H1 (cell line): ENCODE results near the gene FCER2. TPM values are rescaled to one million over a fixed set of nuclear protein-coding genes. Genes with fewer than 3 reads are reported as not detected.

Experiments
- CTCF ChIA-PET: fragments of 300-600 bp; sonication (Branson Sonifier 250); formaldehyde crosslinking; loops from one replicate; lab custom pipeline; 2021; ENCODE audit not compliant: partially characterized antibody; lab: Charles Lee
- POLR2A ChIA-PET: fragments of 300-600 bp; sonication (Branson Sonifier 250); formaldehyde crosslinking; loops from one replicate; lab custom pipeline; 2021; ENCODE audit warnings: inconsistent platforms; ENCODE audit not compliant: partially characterized antibody; lab: Charles Lee
- DNase-seq, 2 experiments: peaks; one replicate each; pipeline versions ENCODE4 v3.0.0 to v3.0.0-alpha.2; 2010 to 2022; ENCODE audit warnings: low spot score in 2 of 2, low read depth in 1 of 2, mixed read lengths in 1 of 2
- FAIRE-seq: peaks from 2 replicates; lab custom pipeline; 2011; peaks lifted over from hg19 to GRCh38; lab: Jason Lieb, UNC
- H2AFZ ChIP-seq: 2 replicates; pipeline ENCODE4 v1.8.1; 2012; ENCODE audit warnings: low read length, inconsistent platforms
- H2AK5ac ChIP-seq: 2 replicates; pipeline ENCODE4 v1.6.1; 2013; ENCODE audit warnings: low read depth, low read length
- H2BK120ac ChIP-seq: replicated peaks from 2 replicates; pipeline ENCODE3; 2013; ENCODE audit warnings: low read depth, low read length, inconsistent platforms
- H2BK12ac ChIP-seq: 2 replicates; pipeline ENCODE4 v1.6.1; 2013; ENCODE audit warnings: low read depth, low read length
- H2BK15ac ChIP-seq: 2 replicates; pipeline ENCODE4 v1.6.1; 2013; ENCODE audit warnings: low read length
- H2BK20ac ChIP-seq: 2 replicates; pipeline ENCODE4 v1.6.1; 2013; ENCODE audit warnings: low read length
- H2BK5ac ChIP-seq: 2 replicates; pipeline ENCODE4 v1.6.1; 2013; ENCODE audit warnings: low read depth, low read length
- H3K14ac ChIP-seq: 2 replicates; pipeline ENCODE4 v1.6.1; 2013; ENCODE audit warnings: inconsistent platforms; ENCODE audit not compliant: insufficient read length
- H3K18ac ChIP-seq: 2 replicates; pipeline ENCODE4 v1.6.1; 2013; ENCODE audit warnings: low read length; ENCODE audit errors: extremely low read depth
- H3K23ac ChIP-seq: 2 replicates; pipeline ENCODE4 v1.6.1; 2013; ENCODE audit warnings: inconsistent platforms; ENCODE audit not compliant: insufficient read length
- H3K23me2 ChIP-seq: 2 replicates; pipeline ENCODE4 v1.6.1; 2013; ENCODE audit warnings: low read depth, low read length
- H3K27ac ChIP-seq: 2 replicates; pipeline ENCODE4 v1.6.1; 2011; ENCODE audit warnings: low read depth, low read length, inconsistent platforms
- H3K27me3 ChIP-seq, 4 experiments: replicated peaks in 1 of 4; 1 replicate in 1 of 4; 2 replicates in 3 of 4; pipeline versions ENCODE4 v1.6.1 to v1.8.1; 2011 to 2013; ENCODE audit warnings: low read length in 3 of 4, mild to moderate bottlenecking in 3 of 4, inconsistent platforms in 2 of 4, mixed read lengths in 2 of 4, moderate library complexity in 1 of 4; ENCODE audit not compliant: control insufficient read depth in 3 of 4, insufficient read depth in 3 of 4; ENCODE audit errors: extremely low read depth in 1 of 4
- H3K36me3 ChIP-seq, 4 experiments: 2 replicates each; pipeline versions ENCODE4 v1.6.1 to v1.8.1; 2011 to 2013; ENCODE audit warnings: mild to moderate bottlenecking in 4 of 4, low read length in 3 of 4, moderate library complexity in 2 of 4, control low read depth in 1 of 4, inconsistent platforms in 1 of 4; ENCODE audit not compliant: insufficient read depth in 4 of 4, control insufficient read depth in 2 of 4
- H3K4ac ChIP-seq: replicated peaks from 2 replicates; pipeline ENCODE3; 2013; ENCODE audit warnings: low read length, low read depth, mixed read lengths, inconsistent platforms; ENCODE audit not compliant: insufficient read length
- H3K4me1 ChIP-seq, 4 experiments: replicated peaks in 1 of 4; 1 replicate in 1 of 4; 2 replicates in 3 of 4; pipeline versions ENCODE4 v1.6.1 to v1.8.1; 2011 to 2013; ENCODE audit warnings: low read length in 3 of 4, inconsistent platforms in 2 of 4, mixed read lengths in 1 of 4; ENCODE audit not compliant: insufficient read depth in 4 of 4, control insufficient read depth in 3 of 4
- H3K4me2 ChIP-seq, 2 experiments: 2 replicates each; pipeline versions ENCODE4 v1.6.1 to v1.8.1; 2011 to 2013; ENCODE audit warnings: low read depth in 2 of 2, low read length in 2 of 2, control low read depth in 1 of 2, inconsistent platforms in 1 of 2, mild to moderate bottlenecking in 1 of 2; ENCODE audit not compliant: insufficient read depth in 1 of 2
- H3K4me3 ChIP-seq, 4 experiments: fragments of 200-600, 300-600 bp in 1 of 4; sonication (generic), shearing (Covaris generic), sonication (Bioruptor Twin) in 1 of 4; 2 replicates each; pipeline versions ENCODE4 v1.5.1 to v1.8.1; 2011 to 2016; ENCODE audit warnings: low read length in 4 of 4, low read depth in 3 of 4, control low read depth in 2 of 4, inconsistent platforms in 2 of 4, mild to moderate bottlenecking in 2 of 4, mixed read lengths in 1 of 4, moderate library complexity in 1 of 4; ENCODE audit not compliant: insufficient read depth in 2 of 4; ENCODE audit errors: extremely low read depth in 1 of 4
- H3K56ac ChIP-seq: replicated peaks from 2 replicates; pipeline ENCODE3; 2013; ENCODE audit warnings: low read depth, mild to moderate bottlenecking, mixed read lengths, low read length, inconsistent platforms; ENCODE audit not compliant: insufficient read length
- H3K79me1 ChIP-seq: 2 replicates; pipeline ENCODE4 v1.6.1; 2013; ENCODE audit warnings: low read depth, low read length, control low read depth
- H3K79me2 ChIP-seq, 2 experiments: 2 replicates each; pipeline versions ENCODE4 v1.6.1 to v1.8.1; 2012 to 2013; ENCODE audit warnings: low read length in 2 of 2, mild to moderate bottlenecking in 2 of 2, inconsistent platforms in 1 of 2; ENCODE audit not compliant: insufficient read depth in 2 of 2, control insufficient read depth in 1 of 2
- H3K9ac ChIP-seq, 4 experiments: replicated peaks in 1 of 4; 1 replicate in 1 of 4; 2 replicates in 3 of 4; pipeline versions ENCODE4 v1.6.1 to v1.8.1; 2011 to 2013; ENCODE audit warnings: low read depth in 3 of 4, low read length in 3 of 4, control low read depth in 2 of 4, mild to moderate bottlenecking in 2 of 4, moderate library complexity in 2 of 4, inconsistent platforms in 1 of 4; ENCODE audit errors: extremely low read depth in 1 of 4
- H3K9me3 ChIP-seq, 2 experiments: 2 replicates each; pipeline versions ENCODE4 v1.6.1 to v1.8.1; 2012 to 2013; ENCODE audit warnings: mild to moderate bottlenecking in 2 of 2, moderate library complexity in 2 of 2, control low read depth in 1 of 2, inconsistent platforms in 1 of 2, low read depth in 1 of 2, low read length in 1 of 2, mixed read lengths in 1 of 2; ENCODE audit not compliant: insufficient read depth in 2 of 2
- H4K20me1 ChIP-seq, 2 experiments: replicated peaks in 1 of 2; 2 replicates each; pipeline versions ENCODE3 to v1.8.1; 2011 to 2013; ENCODE audit warnings: inconsistent platforms in 2 of 2, low read length in 2 of 2, mild to moderate bottlenecking in 1 of 2; ENCODE audit not compliant: insufficient read depth in 2 of 2, control insufficient read depth in 1 of 2
- H4K5ac ChIP-seq: 2 replicates; pipeline ENCODE4 v1.6.1; 2013; ENCODE audit warnings: low read length, low read depth, mixed read lengths, inconsistent platforms; ENCODE audit not compliant: insufficient read length
- H4K8ac ChIP-seq: 2 replicates; pipeline ENCODE4 v1.8.0; 2013; ENCODE audit warnings: mild to moderate bottlenecking, moderate library complexity, low read length, inconsistent platforms; ENCODE audit not compliant: insufficient read depth; ENCODE audit errors: extremely low read depth
- H4K91ac ChIP-seq: replicated peaks from 2 replicates; pipeline ENCODE3; 2013; ENCODE audit warnings: low read length, mixed read lengths, inconsistent platforms; ENCODE audit not compliant: insufficient read length
- ATF3 ChIP-seq: IDR thresholded peaks from 2 replicates; pipeline ENCODE4 v1.6.1; 2011; ENCODE audit warnings: low read depth, mild to moderate bottlenecking, low read length; ENCODE audit not compliant: insufficient read depth
- CBX8 ChIP-seq: fragments of 300-800, 300-1000 bp; sonication (generic); IDR thresholded peaks from 2 replicates; pipeline ENCODE4 v1.7.1; 2016; ENCODE audit warnings: low read depth, low read length, borderline replicate concordance
- GTF2F1 ChIP-seq: IDR thresholded peaks from 2 replicates; pipeline ENCODE4 v1.6.1; 2012; ENCODE audit warnings: low read depth, low read length, improper control_type of control experiment, borderline replicate concordance
- HDAC2 ChIP-seq, 2 experiments: fragments of 300-600 bp in 1 of 2; sonication (generic) in 1 of 2; IDR thresholded peaks; 2 replicates each; pipeline ENCODE4 v1.6.1; 2011 to 2012; ENCODE audit warnings: low read depth in 2 of 2, low read length in 2 of 2, mild to moderate bottlenecking in 2 of 2, moderate library complexity in 2 of 2, borderline replicate concordance in 1 of 2, inconsistent platforms in 1 of 2
- KDM1A ChIP-seq: fragments of 200-600, 300-600 bp; sonication (generic); IDR thresholded peaks from 2 replicates; pipeline ENCODE4 v1.7.1; 2016; ENCODE audit warnings: mild to moderate bottlenecking, low read length, borderline replicate concordance
- MAX ChIP-seq: IDR thresholded peaks from 2 replicates; pipeline ENCODE4 v1.6.1; 2012; ENCODE audit warnings: inconsistent platforms
- NRF1 ChIP-seq: IDR thresholded peaks from 2 replicates; pipeline ENCODE4 v1.6.1; 2011; ENCODE audit warnings: mild to moderate bottlenecking, low read depth, low read length, improper control_type of control experiment
- POLR2AphosphoS5 ChIP-seq: IDR thresholded peaks from 2 replicates; pipeline ENCODE4 v1.6.1; 2011; ENCODE audit warnings: low read depth, low read length
- POU5F1 ChIP-seq: IDR thresholded peaks from 2 replicates; pipeline ENCODE4 v1.6.1; 2011; ENCODE audit warnings: low read depth, mild to moderate bottlenecking, low read length, moderate library complexity
- RFX5 ChIP-seq: IDR thresholded peaks from 2 replicates; pipeline ENCODE4 v1.6.1; 2011; ENCODE audit warnings: low read depth, low read length, improper control_type of control experiment, borderline replicate concordance
- WGBS, 2 experiments: shearing (Covaris generic) in 1 of 2; methylation state at CpG; one replicate each; pipeline versions ENCODE4 v1.1.6 to v1.1.7; 2013 to 2015; ENCODE audit warnings: low lambda C conversion rate in 2 of 2, mixed read lengths in 2 of 2, inconsistent platforms in 1 of 2, low coverage in 1 of 2, missing lambda C conversion rate in 1 of 2; ENCODE audit not compliant: insufficient replicate concordance in 2 of 2, insufficient coverage in 1 of 2, insufficient read length in 1 of 2; ENCODE audit errors: extremely low coverage in 1 of 2, missing lambda C conversion rate in 1 of 2; 5-methylcytosine and 5-hydroxymethylcytosine counted together
- polyA plus RNA-seq, 7 experiments: library from polyadenylated mRNA; depleted of rRNA in 3 of 7; stranded (reverse) in 5 of 7; unstranded in 2 of 7; fragments of >200 nt in 5 of 7; fragments of 200-250 nt in 2 of 7; gene quantifications; 1 replicate in 5 of 7; 2 replicates in 1 of 7; 4 replicates in 1 of 7; pipeline versions ENCODE4 v1.2.1 to v1.2.3, GENCODE V29; 2011 to 2013; ENCODE audit warnings: missing spikeins in 2 of 7, mixed read lengths in 2 of 7
- total RNA-seq: library from RNA; stranded (reverse); fragmentation: NEBNext Ultra II Directional; extraction: Animal tissue kit (Norgen Biotek cat#: 25700); gene quantifications from 2 replicates; pipeline ENCODE4 v1.2.1, GENCODE V29; 2021
- TF ChIP-seq, protein P1 (sequence below): IDR thresholded peaks from 2 replicates; pipeline ENCODE4 v1.6.1; 2012; ENCODE audit warnings: low read length, inconsistent platforms

Gene FCER2
- total and polyA plus RNA-seq, 2 of the 8 experiments (the other 6 are each of a cell fraction or from before 2014, with no cell fraction given), result 0.67 TPM; not detected in 1

GRCh38 chr19:7737215-7737614, 35.3 kb upstream of the FCER2 start:
- H3K23ac ChIP-seq, result no peak overlapping the region
- no peak overlapping the region for H3K9ac ChIP-seq
- H3K56ac ChIP-seq, result no peak overlapping the region
- no peak overlapping the region for H2AFZ ChIP-seq
- H3K79me2 ChIP-seq, result no peaks in the 10 kb centered on the region
- peaks cover 0 to 6% (median under 1%) of the 10 kb centered on the region in 4 experiments; a peak in 4 of 7 replicates for H3K27me3 ChIP-seq
- no peak overlapping the region for H3K4me2 ChIP-seq
- H3K27ac ChIP-seq, result no peak overlapping the region
- no peaks in the 10 kb centered on the region for H3K79me1 ChIP-seq
- H3K4me1 ChIP-seq, result peaks cover 0 to 3% (median 0%) of the 10 kb centered on the region in 4 experiments; a peak in 1 of 7 replicates
- no peak overlapping the region for H2BK12ac ChIP-seq
- H2BK120ac ChIP-seq, result no peak overlapping the region
- 89% methylated on average over 11 of the region's 11 CpGs; no CpG with 5 or more reads in 1 of the 2 experiments for WGBS, 2 experiments
- no peaks in the 10 kb centered on the region for H3K23me2 ChIP-seq
- H3K9me3 ChIP-seq, result no peaks in the 10 kb centered on the region
- CTCF ChIA-PET, result interaction anchor here (0.7 to 1.5 kb wide), 2 partner anchors 12 to 1221 kb away, joined by 3 to 4 read pairs; no protein-coding TSS in a partner anchor
- H2BK20ac ChIP-seq, result no peak overlapping the region
- FAIRE-seq, result no peak
- H2BK15ac ChIP-seq, result no peak overlapping the region
- H2AK5ac ChIP-seq, result no peak overlapping the region
- H3K36me3 ChIP-seq, result no peaks in the 10 kb centered on the region
- H4K20me1 ChIP-seq, result no peaks in the 10 kb centered on the region
- no peak overlapping the region for H4K5ac ChIP-seq
- no peak overlapping the region for H3K4me3 ChIP-seq
- H4K91ac ChIP-seq, result no peak overlapping the region
- POLR2A ChIA-PET, result no interaction called here
- no peak overlapping the region for H3K18ac ChIP-seq
- H3K14ac ChIP-seq, result no peak overlapping the region
- H4K8ac ChIP-seq, result no peak overlapping the region
- no peak for DNase-seq
- no peak overlapping the region for H2BK5ac ChIP-seq
- H3K4ac ChIP-seq, result no peak overlapping the region
- no peak for TF ChIP-seq HDAC2 (IDR thresholded peaks at IDR 0.05; ENCODE audit: borderline replicate concordance in 1 of 2, low read depth in 2 of 2, low read length in 2 of 2)
- TF ChIP-seq POU5F1, result no peak
- no peak for TF ChIP-seq KDM1A
- TF ChIP-seq RFX5, result no peak
- no peak for TF ChIP-seq NRF1
- TF ChIP-seq MAX, result no peak
- no peak for TF ChIP-seq ATF3
- TF ChIP-seq, protein P1, sequence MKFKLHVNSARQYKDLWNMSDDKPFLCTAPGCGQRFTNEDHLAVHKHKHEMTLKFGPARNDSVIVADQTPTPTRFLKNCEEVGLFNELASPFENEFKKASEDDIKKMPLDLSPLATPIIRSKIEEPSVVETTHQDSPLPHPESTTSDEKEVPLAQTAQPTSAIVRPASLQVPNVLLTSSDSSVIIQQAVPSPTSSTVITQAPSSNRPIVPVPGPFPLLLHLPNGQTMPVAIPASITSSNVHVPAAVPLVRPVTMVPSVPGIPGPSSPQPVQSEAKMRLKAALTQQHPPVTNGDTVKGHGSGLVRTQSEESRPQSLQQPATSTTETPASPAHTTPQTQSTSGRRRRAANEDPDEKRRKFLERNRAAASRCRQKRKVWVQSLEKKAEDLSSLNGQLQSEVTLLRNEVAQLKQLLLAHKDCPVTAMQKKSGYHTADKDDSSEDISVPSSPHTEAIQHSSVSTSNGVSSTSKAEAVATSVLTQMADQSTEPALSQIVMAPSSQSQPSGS, result no peak
- TF ChIP-seq CBX8, result no peak
- no peak for TF ChIP-seq GTF2F1
- no peak for TF ChIP-seq POLR2AphosphoS5
